GM18508 (cell line): ENCODE data around the gene CKM.
"Not testable (repeated sequence)": the region's sequence is repeated elsewhere in the genome, so short reads cannot be mapped to it uniquely, and the experiment has no call there.

Experiments
- ATAC-seq: cut with Tn5 transposase; IDR thresholded peaks from one replicate; pipeline ENCODE4 v1.9.1; 2021; ENCODE audit warnings: moderate number of reproducible peaks; ENCODE audit not compliant: insufficient read depth, unreplicated experiment

Gene CKM

DNA sequence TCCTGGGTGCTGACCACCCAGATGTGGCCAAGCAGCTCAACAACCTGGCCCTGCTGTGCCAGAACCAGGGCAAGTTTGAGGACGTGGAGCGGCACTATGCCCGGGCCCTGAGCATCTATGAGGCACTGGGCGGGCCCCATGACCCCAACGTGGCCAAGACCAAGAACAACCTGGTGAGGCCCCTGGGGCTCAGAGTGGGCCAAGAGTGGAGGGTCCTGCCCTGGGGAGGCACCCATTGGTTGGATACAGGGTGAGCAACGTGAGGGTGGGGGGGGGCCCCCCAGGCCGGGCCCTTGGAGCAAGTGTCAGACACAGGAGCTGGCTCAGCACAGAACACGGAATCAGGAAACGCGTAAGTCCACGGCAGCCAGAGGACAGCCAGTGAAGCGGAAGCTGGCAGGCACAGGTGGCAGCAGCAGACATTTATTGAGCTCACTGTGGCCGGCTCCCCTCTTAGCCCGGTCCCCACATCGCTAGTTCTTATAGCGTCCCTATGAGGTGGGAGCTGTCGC, 26.8 kb upstream of the CKM start:
- no peak for ATAC-seq

DNA sequence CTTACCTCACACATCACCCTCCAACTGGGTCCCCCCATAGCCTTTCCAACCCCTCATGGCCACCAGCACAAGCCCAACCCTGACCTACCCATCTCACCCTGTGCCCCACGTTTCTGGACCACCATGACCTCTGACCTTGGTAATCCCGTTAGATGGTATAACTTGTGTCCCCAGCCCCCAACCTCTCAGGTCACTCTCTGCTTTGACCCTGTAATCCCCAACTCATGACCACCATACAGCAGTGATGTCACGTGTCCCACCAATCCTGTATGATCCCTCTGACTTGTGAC, 26.4 kb upstream of the CKM start:
- no peak for ATAC-seq

DNA sequence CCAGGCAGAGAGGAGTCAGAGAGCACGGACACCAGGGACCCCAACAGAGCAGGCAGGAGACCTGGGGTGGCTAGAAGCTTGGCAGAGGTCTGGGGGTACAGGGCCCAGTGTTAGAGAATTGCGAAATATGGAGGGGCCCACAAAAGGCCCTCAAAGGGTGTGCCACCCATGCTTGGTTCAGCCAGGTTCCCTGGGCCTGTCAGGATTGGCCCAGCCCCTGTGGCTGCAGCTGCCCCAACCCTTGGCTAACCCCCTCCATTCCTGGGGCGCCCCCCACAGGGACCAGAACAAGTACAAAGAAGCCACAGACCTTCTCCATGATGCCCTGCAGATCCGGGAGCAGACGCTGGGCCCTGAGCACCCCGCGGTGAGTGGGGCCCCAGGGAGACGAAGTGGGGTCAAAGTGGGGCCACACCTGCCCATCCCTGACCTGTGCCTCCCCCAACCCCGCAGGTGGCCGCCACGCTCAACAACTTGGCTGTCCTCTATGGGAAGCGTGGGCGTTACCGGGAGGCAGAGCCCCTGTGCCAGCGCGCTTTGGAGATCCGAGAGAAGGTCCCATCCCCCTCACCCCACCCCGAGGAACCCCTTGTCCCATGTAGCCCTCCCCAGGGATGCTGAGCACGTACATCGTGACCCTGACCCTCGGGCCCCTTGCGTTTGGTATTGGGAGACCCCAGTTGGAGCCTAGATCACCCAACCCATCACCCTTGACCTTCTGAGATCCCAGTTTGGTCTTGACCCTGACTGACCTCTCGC, 25.9 kb upstream of the CKM start:
- ATAC-seq, result no peak

DNA sequence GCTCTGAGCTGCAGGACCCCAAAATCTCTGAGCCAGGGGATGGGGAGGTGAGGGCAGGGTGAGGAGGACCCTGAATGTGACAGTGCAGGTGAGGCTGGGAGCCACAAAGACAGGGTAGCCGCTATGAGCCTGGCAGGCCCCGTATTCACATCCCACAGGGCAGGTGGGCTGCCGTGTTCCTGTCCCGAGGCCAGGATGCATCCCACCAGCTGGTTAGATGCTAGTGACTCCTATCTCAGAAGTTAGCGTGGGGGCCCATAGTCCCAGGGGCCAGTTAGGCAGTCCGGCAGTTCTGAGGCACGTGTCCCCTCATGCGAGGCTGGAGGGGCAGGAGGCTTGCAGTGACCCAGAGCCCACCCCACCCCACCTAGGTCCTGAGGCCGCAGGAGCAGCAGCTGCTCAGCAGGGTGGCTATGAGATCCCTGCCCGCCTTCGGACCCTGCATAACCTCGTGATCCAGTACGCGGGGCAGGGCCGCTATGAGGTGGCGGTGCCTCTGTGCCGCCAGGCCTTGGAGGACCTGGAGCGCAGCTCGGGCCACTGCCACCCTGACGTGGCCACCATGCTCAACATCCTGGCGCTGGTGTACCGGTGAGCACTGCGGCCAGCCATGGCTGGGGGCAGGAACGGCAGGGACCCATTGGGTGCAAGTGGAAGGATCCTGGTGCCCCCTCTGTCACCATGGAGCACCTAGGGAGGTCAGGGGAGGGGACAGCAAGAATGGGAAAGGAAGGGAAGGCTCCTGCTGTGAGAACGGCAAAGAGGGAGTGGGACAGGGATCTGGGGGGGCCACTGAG, 25.1 kb upstream of the CKM start:
- ATAC-seq, result no peak

DNA sequence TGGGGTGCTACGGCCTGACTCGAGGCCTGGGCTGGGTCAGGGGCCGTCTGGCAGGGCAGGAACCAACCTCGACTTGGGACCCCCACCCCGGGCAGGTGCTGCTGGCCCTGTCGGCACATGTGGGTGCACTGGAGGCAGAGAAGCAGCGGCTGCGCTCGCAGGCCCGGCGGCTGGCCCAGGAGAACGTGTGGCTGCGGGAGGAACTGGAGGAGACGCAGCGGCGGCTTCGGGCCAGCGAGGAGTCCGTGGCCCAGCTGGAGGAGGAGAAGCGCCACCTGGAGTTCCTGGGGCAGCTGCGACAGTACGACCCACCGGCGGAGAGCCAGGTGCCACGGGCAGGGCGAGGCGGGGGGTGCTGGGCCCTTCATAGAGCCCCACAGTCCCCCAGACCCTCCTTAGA, 23.8 kb upstream of the CKM start:
- no peak for ATAC-seq

DNA sequence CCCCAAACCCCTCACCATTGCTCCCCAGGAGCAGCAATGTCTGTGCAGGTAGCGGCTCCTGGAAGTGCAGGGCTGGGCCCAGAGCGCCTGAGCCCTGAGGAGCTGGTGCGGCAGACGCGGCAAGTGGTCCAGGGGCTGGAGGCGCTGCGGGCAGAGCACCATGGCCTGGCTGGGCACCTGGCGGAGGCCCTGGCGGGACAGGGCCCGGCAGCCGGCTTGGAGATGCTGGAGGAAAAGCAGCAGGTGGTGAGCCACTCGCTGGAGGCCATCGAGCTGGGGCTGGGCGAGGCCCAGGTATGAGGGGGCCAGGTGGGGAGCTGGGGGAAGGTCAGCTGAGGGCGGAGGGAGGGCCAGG, 22.8 kb upstream of the CKM start:
- no peak for ATAC-seq

DNA sequence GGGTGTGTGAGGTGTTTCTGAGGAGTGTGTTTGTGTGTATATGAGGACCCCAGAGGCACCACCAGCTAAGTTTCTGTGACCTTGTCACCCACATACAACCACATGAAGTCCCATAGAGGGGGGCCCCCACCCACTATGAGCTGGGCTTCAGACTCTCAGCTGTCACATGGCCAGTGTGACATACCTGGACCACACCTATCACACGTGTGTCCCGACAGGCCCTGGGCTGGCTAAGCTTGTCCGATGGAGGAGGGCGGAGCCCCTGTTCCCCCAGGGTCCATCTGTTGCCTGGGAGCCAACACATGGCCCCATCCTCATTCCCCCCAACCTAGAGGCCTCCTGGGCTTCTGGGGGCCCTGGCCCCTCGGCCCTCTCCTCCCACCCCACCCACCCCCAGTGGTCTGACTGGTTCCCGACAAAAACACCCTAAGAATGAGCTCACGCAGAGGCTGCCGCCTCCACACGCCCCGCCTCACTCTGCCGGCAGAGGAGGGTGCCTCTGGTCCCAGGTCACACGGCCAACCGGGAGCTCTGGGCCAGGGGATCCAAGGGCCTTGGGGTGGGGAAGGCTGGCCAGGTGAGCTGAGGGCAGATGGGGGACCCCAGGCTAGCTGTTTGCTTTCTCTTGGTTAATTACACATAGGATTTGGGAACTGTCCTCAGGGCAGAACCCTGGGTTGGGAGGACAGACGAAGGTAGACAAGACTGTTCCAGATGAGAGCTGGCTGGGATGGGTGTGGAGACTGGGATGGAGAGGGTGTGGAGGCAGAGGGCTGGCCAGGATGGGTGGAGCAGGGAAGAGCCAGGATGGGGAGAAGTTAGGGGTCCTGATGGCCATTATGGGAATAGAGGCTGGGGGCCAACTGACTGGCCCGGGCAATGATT, 22.2 kb upstream of the CKM start:
- ATAC-seq, result no peak

DNA sequence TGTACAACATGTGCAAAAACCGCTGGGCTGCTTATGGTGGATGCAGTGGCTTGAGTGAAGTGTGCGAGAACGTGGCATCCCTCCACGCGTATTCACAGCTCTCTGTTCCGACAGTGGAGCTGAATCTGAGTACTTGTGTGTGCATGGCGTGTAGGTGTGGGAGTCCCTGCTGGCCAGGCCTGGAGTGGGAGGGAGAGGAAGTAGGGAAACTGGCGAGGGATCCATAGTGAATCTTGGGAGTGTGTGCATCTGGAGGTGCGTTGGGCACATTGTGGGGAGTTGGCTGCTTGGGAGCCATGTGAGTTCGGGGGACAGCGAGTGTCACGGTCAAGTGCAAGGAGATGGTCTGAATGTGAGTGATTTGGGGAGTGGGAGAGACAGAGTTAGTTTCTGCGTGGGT, 20.2 kb upstream of the CKM start:
- ATAC-seq, result no peak

DNA sequence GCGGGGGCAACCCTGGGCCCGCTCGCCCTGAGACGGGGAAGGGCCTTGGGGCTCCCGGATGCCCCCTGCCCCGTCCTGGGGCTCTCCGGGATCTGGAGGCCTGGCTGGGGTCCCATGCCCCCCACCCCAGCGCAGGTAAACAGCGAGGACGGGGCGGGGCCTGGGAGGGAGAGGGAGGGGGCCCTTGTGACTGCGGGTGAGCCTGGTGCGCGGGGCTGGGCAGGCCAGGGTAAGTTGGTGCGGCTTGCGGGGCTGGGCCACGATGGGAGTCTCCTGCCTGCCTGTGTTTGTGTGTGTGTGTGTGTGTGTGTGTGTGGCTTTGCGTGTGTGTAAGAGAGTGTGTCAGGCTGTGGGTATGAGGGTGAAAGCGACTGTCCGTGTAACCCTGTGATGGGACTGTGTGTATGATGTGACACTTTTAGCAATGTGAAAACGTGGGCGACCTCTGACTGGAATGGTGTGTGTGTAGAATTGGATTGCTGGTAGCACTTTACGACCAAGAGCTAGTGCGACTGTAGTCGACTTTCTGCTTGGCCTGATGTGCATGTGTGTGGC, 18.3 kb upstream of the CKM start:
- no peak for ATAC-seq

DNA sequence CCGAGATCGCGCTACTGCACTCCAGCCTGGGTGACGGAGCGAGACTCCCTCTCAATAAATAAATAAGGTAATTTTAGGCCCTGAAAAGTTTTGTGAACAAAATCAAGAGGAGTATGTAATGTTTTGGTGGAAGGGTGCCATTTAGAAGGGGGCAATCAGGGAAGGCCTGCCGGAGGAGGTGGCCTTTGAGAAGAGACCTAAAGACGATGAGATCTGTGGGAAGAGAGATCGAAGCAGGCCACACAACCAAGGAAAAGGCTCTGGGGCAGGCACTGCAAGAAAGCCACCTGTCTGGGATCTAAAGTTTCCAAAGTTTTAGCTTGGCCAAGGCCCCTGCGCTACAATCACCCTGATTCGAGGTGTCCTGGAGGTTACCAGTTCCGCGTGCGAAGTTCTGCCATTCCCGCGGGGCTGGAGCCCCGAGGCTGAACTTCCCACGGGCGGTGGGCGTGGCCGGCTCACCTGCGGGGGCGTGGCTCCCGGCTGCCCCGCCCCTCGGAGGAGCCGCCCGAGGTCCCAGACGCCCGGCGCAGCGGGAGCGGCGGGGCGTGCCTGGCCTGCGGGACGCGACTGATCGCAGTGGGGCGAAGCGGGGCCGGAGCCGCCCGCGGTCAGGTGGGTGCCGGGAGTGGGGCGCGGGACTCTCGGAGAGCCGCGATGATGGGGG, 17.7 kb upstream of the CKM start, which contains the start of gene KLC3:
Gene KLC3, plus strand, starts transcription at position 519 of the 667 bp plus-strand sequence. CDS start 4,792 bp downstream, outside the sequence.
- no peak for ATAC-seq

DNA sequence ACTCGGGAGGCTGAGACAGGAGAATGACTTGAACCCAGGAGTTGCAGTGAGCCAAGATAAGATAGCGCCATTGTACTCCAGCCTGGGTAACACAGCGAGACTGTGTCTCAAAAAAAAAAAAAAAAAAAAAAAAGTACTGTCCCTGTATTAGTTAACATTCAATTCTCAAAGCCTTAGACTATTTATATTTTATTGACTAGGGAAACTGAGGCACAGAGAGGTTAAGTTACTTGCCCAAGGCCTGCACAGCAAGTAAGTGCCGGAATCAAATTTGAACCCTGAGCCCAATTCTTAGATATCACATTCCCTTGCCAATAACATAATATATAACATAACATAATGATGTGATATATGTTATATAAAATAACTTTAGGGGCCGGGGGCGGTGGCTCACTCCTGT, 17.0 kb upstream of the CKM start:
- ATAC-seq, result no peak

DNA sequence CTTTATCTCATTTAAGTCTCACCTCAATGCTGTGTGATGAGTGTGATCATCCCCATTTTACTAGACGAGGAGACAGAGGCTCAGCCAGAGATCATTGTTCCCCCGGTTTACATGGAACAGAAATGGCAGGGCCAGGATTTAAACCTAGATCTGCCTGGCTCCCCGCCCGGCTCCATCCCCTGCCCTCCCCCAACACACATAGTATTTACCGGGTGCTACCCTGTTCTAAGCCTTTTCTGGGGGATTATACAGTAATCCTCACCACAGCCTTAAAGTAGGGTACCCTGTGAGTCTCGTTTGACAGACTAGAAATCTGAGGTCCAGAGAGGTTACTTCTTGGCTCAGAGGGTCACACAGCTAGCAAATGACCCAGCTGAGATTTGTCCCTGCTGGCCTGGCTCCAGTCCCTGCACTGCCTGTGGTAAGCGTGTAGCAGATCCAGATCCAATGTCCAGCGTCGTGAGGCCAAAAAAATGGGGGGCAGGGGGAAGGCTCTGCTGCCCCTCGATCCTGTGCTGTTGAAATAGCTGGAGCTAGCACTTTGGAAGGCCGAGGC, 14.1 kb upstream of the CKM start:
- ATAC-seq, result no peak

DNA sequence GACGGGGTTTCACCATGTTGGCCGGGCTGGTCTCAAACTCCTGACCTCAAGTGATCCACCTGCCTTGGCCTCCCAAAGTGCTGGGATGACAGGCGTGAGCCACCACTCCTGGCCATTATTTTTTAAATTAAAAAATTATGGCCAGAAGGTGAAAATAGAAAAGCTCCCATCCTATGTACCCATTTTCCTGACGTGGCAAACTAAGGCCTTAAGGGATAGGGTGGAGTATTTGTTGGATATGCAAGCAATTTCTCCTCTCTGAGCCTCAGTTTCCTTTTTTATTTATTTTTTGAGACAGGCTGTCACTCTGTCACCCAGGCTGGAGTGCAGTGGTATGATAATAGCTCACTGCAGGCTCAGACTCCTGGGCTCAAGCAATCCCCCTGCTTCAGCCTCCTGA, 12.2 kb upstream of the CKM start:
- not testable (repeated sequence) for ATAC-seq

DNA sequence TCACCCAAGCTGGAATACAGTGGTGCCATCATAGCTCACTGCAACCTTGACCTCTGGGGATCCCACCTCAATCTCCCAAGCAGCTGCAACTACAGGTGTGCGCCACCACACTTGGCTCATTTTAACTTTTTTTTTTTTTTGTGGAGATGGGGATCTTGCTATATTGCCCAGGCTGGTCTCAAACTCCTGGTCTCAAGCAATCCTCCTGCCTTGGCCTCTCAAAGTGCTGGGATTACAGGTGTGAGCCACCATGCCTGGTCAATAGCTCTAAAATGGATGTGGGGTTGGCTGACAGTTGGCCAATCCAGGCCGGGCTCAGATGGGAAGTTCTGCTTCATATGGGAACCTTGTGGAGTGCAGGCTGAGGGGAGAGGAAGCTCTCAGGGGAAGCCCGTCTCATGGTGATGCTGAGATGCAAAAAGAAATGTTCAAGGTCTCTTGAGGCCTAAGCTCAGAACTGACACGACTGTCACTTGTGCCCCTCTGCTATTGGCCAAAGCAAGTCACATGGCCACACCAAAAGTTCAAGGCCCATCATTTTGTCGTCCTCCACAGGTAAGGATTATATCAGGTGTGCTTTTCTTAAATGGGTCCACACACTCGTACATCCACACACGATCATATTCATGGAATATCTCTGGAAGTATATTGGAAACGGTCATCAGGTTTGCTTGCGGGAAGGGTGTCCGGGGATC, 11.1 kb upstream of the CKM start:
- ATAC-seq, result no peak

DNA sequence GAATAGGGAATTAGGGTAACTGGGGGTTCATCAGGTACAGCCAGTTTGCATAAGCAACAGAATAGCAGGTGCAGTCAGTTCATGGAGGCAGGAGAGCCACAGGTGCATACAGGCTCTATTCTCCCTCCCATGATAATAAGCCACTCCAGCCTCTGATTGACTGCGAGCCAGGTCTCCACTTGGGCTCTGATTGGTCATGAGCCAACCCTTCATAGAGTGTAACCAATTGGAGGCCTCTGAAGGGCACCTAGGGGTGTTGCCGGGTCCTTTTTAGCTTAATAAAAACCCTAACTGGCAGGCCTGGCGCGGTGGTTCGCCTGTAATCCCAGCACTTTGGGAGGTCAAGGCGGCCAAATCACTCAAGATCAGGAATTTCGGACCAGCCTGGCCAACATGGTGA, 8.7 kb upstream of the CKM start:
- ATAC-seq, result no peak

DNA sequence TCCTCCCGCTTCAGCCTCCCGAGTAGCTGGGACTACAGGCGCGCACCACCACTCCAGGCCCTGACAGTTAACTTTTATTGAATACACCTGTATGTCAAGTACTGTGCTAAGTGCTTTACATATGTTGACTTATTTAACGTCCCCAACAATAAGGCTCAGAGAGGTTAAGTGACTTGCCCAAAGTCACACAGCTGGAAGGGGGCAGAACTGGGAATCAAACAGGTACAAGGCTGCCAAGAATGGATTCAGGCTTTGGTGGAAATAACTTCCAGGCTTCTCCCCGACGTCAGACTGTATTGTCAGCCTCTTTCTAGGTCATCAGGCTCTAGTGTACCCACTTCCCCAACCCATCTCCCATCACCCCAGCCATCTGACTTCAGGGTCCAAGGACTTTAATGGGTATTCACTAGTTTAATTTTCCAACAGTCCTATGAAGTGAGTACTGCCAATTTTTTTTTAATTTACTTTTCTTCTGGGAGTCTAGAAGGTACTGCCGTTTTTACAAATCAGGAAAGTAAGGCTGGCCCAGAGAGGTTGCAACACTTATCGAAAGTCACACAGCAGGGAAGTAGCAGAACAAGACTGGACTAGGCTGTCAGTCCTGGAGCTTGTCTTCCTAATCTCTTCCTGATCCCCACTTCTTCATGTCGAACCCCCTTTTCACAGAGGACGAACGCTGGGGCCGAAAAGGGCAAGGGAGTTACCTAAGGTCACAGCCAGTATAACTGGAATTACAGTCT, 4.9 kb upstream of the CKM start:
- no peak for ATAC-seq

DNA sequence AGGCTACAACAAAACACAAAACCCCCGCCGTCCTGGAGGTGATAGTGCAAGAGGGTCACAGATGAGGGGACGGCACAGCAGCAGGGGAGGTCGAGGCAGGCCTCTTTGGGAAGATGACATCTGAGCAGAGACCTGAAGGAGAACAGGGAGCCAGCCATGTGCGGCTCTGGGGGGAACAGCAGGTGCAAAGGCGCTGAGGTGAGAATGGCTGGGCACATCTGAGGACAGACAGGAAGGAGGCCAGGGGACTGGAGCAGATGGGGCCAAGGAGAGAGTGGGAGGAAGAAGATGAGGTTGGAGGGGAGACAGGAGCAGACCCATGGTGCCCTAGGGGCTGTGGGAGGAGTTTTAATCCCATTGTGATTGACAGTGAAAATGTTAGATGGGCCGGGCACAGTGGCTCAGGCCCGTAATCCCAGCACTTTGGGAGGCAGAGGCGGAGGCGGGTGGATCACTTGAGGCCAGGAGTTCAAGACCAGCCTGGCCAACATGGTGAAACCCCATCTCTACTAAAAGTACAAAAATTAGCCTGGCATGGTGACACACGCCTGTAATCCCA, 1.8 kb upstream of the CKM start:
- no peak for ATAC-seq

DNA sequence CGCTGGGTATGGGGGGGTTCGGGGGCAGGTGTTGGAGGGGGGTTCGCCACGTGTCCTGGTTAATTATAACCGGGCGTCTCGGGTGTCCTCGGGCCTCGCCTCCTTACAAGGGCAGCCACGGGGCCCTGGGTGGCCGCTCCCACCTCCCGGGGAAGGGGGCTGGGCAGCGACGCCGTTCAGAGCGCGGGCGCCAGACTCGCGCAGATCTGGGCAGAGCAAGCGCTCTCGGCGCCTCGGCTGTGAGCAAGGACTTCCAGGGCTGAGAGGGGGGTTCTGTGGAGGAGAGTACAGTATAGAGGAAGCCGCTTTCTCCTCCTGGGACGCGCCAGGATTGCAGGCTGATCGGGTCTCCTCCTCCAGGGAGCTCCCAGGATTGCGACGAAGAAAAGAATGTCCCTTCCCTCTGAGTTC, 1.0 kb upstream of the CKM start:
- no peak for ATAC-seq
